SU-DHL-6 (cell line): ENCODE results near the gene THSD7B.

Experiments used
- EZH2phosphoT487 ChIP-seq: fragments of 200-600 bp; sonication (generic), shearing (Covaris generic); conservative IDR thresholded peaks from 2 replicates; pipeline ENCODE4 v1.6.1; 2018; ENCODE audit warnings: mild to moderate bottlenecking, antibody characterized with exemption, low read length, moderate library complexity, mixed read lengths
- TF ChIP-seq, protein P1 (sequence below): fragments of 200-600 bp; sonication (generic); IDR thresholded peaks from one replicate; pipeline ENCODE4 v1.5.1; 2017; ENCODE audit warnings: antibody characterized with exemption, mild to moderate bottlenecking, low read length, moderate library complexity; ENCODE audit not compliant: insufficient read depth, poor library complexity, severe bottlenecking

DNA sequence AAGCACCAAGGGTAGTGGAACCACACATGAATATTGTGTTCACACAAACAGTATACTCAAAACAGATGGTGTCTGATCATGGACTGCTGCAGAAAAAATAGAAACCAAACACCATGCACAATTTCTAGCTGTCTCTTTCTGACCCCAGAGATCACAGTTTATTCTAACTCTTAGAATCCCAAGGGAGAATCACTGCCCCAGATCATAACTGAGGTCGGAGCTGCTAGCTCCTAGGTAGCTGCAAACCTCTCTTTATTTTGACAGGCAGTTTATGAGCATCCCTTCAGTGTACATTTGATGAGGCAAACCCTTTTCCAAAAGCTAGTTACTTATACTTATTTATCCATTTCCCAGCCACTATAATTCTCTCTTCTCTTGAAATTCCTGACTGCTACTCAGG is 759.8 kb downstream of the THSD7B start:
- TF ChIP-seq, protein P1, sequence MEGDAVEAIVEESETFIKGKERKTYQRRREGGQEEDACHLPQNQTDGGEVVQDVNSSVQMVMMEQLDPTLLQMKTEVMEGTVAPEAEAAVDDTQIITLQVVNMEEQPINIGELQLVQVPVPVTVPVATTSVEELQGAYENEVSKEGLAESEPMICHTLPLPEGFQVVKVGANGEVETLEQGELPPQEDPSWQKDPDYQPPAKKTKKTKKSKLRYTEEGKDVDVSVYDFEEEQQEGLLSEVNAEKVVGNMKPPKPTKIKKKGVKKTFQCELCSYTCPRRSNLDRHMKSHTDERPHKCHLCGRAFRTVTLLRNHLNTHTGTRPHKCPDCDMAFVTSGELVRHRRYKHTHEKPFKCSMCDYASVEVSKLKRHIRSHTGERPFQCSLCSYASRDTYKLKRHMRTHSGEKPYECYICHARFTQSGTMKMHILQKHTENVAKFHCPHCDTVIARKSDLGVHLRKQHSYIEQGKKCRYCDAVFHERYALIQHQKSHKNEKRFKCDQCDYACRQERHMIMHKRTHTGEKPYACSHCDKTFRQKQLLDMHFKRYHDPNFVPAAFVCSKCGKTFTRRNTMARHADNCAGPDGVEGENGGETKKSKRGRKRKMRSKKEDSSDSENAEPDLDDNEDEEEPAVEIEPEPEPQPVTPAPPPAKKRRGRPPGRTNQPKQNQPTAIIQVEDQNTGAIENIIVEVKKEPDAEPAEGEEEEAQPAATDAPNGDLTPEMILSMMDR = no peak
- TF ChIP-seq EZH2phosphoT487 = no peak
